Measurements from ENCODE around the gene FRK.

Gene FRK

GRCh38 chr6:116073765-116074440 is 13.2 kb upstream of the FRK start:
- Histone ChIP-seq H3K4me3 (ENCODE audit: low read length) (no peak overlapping the region), H3K4me1 (ENCODE audit: insufficient read depth, low read length) (peaks cover 8% of the 10 kb centered on the region), H3K27me3 (ENCODE audit: insufficient read depth, low read length) (no peaks in the 10 kb centered on the region), H3K9ac (ENCODE audit: low read depth, low read length) (no peak overlapping the region), H3K36me3 (ENCODE audit: insufficient read depth, low read length) (no peaks in the 10 kb centered on the region), H3K9me3 (ENCODE audit: insufficient read depth, low read depth, low read length) (no peaks in the 10 kb centered on the region), H3K27ac (ENCODE audit: low read depth, low read length) (no peak overlapping the region)
- 83% methylated on average over 2 of the region's 2 CpGs for WGBS

GRCh38 chr6:116072368-116072767 is 11.7 kb upstream of the FRK start:
- no peak overlapping the region for H3K4me3 ChIP-seq (ENCODE audit: low read length)
- no peak overlapping the region for H3K9ac ChIP-seq (ENCODE audit: low read depth, low read length)
- H3K27ac ChIP-seq (ENCODE audit: low read depth, low read length), result no peak overlapping the region
- H3K9me3 ChIP-seq (ENCODE audit: insufficient read depth, low read depth, low read length), result no peaks in the 10 kb centered on the region
- H3K27me3 ChIP-seq (ENCODE audit: insufficient read depth, low read length), result no peaks in the 10 kb centered on the region
- H3K36me3 ChIP-seq (ENCODE audit: insufficient read depth, low read length), result no peaks in the 10 kb centered on the region
- H3K4me1 ChIP-seq (ENCODE audit: insufficient read depth, low read length), result peaks cover 8% of the 10 kb centered on the region
- WGBS, result 85% methylated on average over 1 of the region's 1 CpG

- Histone ChIP-seq H3K4me1 (ENCODE audit: insufficient read depth, low read length) (peaks cover 5% of the 10 kb centered on the region; the same call in 1 of the 2 replicates), H3K4me3 (ENCODE audit: low read length) (no peak overlapping the region), H3K36me3 (ENCODE audit: insufficient read depth, low read length) (no peaks in the 10 kb centered on the region), H3K27me3 (ENCODE audit: insufficient read depth, low read length) (no peaks in the 10 kb centered on the region), H3K9ac (ENCODE audit: low read depth, low read length) (no peak overlapping the region), H3K9me3 (ENCODE audit: insufficient read depth, low read depth, low read length) (no peaks in the 10 kb centered on the region), H3K27ac (ENCODE audit: low read depth, low read length) (no peak overlapping the region)
- 100% methylated on average over 1 of the region's 2 CpGs for WGBS
These were observed 10.1 kb upstream of the FRK start for GRCh38 chr6:116070616-116071389.

GRCh38 chr6:116070101-116070500 is 9.4 kb upstream of the FRK start:
- peaks cover 5% of the 10 kb centered on the region; the same call in 1 of the 2 replicates for H3K4me1 ChIP-seq (ENCODE audit: insufficient read depth, low read length)
- H3K27me3 ChIP-seq (ENCODE audit: insufficient read depth, low read length), result no peaks in the 10 kb centered on the region
- no peak overlapping the region for H3K27ac ChIP-seq (ENCODE audit: low read depth, low read length)
- no peak overlapping the region for H3K9ac ChIP-seq (ENCODE audit: low read depth, low read length)
- 97% methylated on average over 1 of the region's 1 CpG for WGBS
- H3K36me3 ChIP-seq (ENCODE audit: insufficient read depth, low read length), result no peaks in the 10 kb centered on the region
- H3K4me3 ChIP-seq (ENCODE audit: low read length), result no peak overlapping the region
- H3K9me3 ChIP-seq (ENCODE audit: insufficient read depth, low read depth, low read length), result no peaks in the 10 kb centered on the region

GRCh38 chr6:116066789-116067188 is 6.1 kb upstream of the FRK start:
- 90% methylated on average over 2 of the region's 2 CpGs for WGBS
- no peaks in the 10 kb centered on the region for H3K4me1 ChIP-seq (ENCODE audit: insufficient read depth, low read length)
- H3K27me3 ChIP-seq (ENCODE audit: insufficient read depth, low read length), result no peaks in the 10 kb centered on the region
- no peaks in the 10 kb centered on the region for H3K36me3 ChIP-seq (ENCODE audit: insufficient read depth, low read length)
- H3K9ac ChIP-seq (ENCODE audit: low read depth, low read length), result no peak overlapping the region
- no peaks in the 10 kb centered on the region for H3K9me3 ChIP-seq (ENCODE audit: insufficient read depth, low read depth, low read length)
- H3K4me3 ChIP-seq (ENCODE audit: low read length), result no peak overlapping the region
- no peak overlapping the region for H3K27ac ChIP-seq (ENCODE audit: low read depth, low read length)

DNA sequence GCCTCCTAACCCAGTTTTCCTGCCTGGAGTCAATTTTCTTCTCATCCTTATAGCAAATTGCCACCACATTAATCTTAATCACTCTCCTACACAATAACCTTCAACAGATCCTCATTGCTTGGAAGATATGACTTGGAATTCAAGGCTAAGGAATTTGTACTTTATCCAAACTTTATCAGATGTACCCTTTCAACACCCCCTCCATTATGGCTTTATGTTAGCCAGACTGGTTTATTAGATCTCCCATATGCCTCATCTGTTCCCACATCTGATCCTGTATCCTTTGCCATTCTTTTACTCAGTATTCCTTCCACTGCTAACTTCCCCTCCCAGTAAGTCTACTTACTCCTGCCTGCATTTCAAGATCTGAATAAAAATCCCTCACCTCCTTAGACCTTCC is 4.0 kb upstream of the FRK start:
- H3K4me3 ChIP-seq (ENCODE audit: low read length), result no peak overlapping the region
- H3K36me3 ChIP-seq (ENCODE audit: insufficient read depth, low read length), result no peaks in the 10 kb centered on the region
- no peaks in the 10 kb centered on the region for H3K9me3 ChIP-seq (ENCODE audit: insufficient read depth, low read depth, low read length)
- H3K4me1 ChIP-seq (ENCODE audit: insufficient read depth, low read length), result no peaks in the 10 kb centered on the region; the same call in 1 of the 2 replicates
- H3K27ac ChIP-seq (ENCODE audit: low read depth, low read length), result no peak overlapping the region
- H3K27me3 ChIP-seq (ENCODE audit: insufficient read depth, low read length), result no peaks in the 10 kb centered on the region
- no peak overlapping the region for H3K9ac ChIP-seq (ENCODE audit: low read depth, low read length)

DNA sequence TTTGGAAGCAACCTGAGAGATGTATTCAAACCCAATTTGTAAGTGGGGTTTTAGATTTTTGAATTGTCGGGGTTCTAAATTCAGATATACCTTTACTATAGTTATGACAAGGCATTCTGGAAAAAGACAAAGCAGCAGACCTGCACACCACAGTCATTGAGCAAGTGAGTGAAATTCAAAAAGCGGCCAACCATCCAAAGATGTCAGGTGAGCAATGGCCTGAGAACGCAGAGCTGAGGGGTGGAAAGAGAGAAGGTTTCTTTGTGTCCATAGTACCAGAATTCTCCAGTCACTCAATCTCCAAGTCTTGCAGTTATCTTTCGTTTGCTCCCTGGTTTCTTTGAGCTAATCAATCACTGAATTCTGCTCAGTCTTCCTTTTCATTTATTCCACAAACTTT is 1.8 kb upstream of the FRK start:
- H3K9me3 ChIP-seq (ENCODE audit: insufficient read depth, low read depth, low read length), result no peaks in the 10 kb centered on the region
- no peak overlapping the region for H3K9ac ChIP-seq (ENCODE audit: low read depth, low read length)
- WGBS, result 85% methylated on average over 4 of the region's 4 CpGs
- H3K36me3 ChIP-seq (ENCODE audit: insufficient read depth, low read length), result no peaks in the 10 kb centered on the region
- no peak overlapping the region for H3K4me3 ChIP-seq (ENCODE audit: low read length)
- H3K27me3 ChIP-seq (ENCODE audit: insufficient read depth, low read length), result no peaks in the 10 kb centered on the region
- no peaks in the 10 kb centered on the region; the same call in 1 of the 2 replicates for H3K4me1 ChIP-seq (ENCODE audit: insufficient read depth, low read length)
- no peak overlapping the region for H3K27ac ChIP-seq (ENCODE audit: low read depth, low read length)

GRCh38 chr6:116059713-116060571 is 749 bp downstream of the FRK start:
- no peak overlapping the region for H3K27ac ChIP-seq (ENCODE audit: low read depth, low read length)
- H3K36me3 ChIP-seq (ENCODE audit: insufficient read depth, low read length), result no peaks in the 10 kb centered on the region
- H3K9ac ChIP-seq (ENCODE audit: low read depth, low read length), result no peak overlapping the region
- H3K27me3 ChIP-seq (ENCODE audit: insufficient read depth, low read length), result no peaks in the 10 kb centered on the region
- WGBS, result 93% methylated on average over 12 of the region's 13 CpGs
- H3K4me1 ChIP-seq (ENCODE audit: insufficient read depth, low read length), result no peaks in the 10 kb centered on the region; the same call in 1 of the 2 replicates
- H3K4me3 ChIP-seq (ENCODE audit: low read length), result no peak overlapping the region
- H3K9me3 ChIP-seq (ENCODE audit: insufficient read depth, low read depth, low read length), result no peaks in the 10 kb centered on the region

DNA sequence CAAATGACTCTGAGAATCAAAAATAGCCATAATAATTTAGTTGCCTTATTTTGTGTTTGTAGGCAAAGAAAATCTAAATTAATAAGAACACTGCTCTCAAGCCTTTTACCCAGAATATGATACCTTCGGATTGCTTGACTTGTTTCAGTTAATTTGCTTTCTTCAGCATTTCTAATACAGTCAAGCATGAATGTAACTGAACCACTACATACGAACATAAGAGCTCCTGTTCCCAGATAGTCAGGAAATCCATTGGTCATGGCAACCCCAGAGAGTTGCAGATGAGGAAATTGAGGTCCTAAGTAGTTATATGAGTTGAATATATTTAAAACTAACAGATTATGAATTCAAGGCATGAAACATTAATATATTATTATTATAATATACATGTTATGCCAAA is 2.9 kb downstream of the FRK start:
- Histone ChIP-seq H3K27ac (ENCODE audit: low read depth, low read length) (no peak overlapping the region), H3K9ac (ENCODE audit: low read depth, low read length) (no peak overlapping the region), H3K4me1 (ENCODE audit: insufficient read depth, low read length) (no peaks in the 10 kb centered on the region; the same call in 1 of the 2 replicates), H3K9me3 (ENCODE audit: insufficient read depth, low read depth, low read length) (no peaks in the 10 kb centered on the region), H3K27me3 (ENCODE audit: insufficient read depth, low read length) (no peaks in the 10 kb centered on the region), H3K4me3 (ENCODE audit: low read length) (no peak overlapping the region), H3K36me3 (ENCODE audit: insufficient read depth, low read length) (no peaks in the 10 kb centered on the region)
- 87% methylated on average over 2 of the region's 2 CpGs for WGBS

GRCh38 chr6:116055513-116055912 is 5.2 kb downstream of the FRK start:
- H3K4me3 ChIP-seq (ENCODE audit: low read length), result no peak overlapping the region
- no peaks in the 10 kb centered on the region for H3K36me3 ChIP-seq (ENCODE audit: insufficient read depth, low read length)
- H3K4me1 ChIP-seq (ENCODE audit: insufficient read depth, low read length), result no peaks in the 10 kb centered on the region
- no peak overlapping the region for H3K9ac ChIP-seq (ENCODE audit: low read depth, low read length)
- 64% methylated on average over 1 of the region's 1 CpG for WGBS
- no peaks in the 10 kb centered on the region for H3K27me3 ChIP-seq (ENCODE audit: insufficient read depth, low read length)
- no peaks in the 10 kb centered on the region for H3K9me3 ChIP-seq (ENCODE audit: insufficient read depth, low read depth, low read length)
- no peak overlapping the region for H3K27ac ChIP-seq (ENCODE audit: low read depth, low read length)

- no peaks in the 10 kb centered on the region for H3K36me3 ChIP-seq (ENCODE audit: insufficient read depth, low read length)
- no peak overlapping the region for H3K4me3 ChIP-seq (ENCODE audit: low read length)
- no peaks in the 10 kb centered on the region for H3K27me3 ChIP-seq (ENCODE audit: insufficient read depth, low read length)
- WGBS, result 100% methylated on average over 1 of the region's 3 CpGs
- H3K27ac ChIP-seq (ENCODE audit: low read depth, low read length), result no peak overlapping the region
- H3K9me3 ChIP-seq (ENCODE audit: insufficient read depth, low read depth, low read length), result no peaks in the 10 kb centered on the region
- H3K4me1 ChIP-seq (ENCODE audit: insufficient read depth, low read length), result no peaks in the 10 kb centered on the region
- no peak overlapping the region for H3K9ac ChIP-seq (ENCODE audit: low read depth, low read length)
These were observed 9.4 kb downstream of the FRK start for GRCh38 chr6:116051244-116051643.
